ENCODE data around the gene ABCB8. TPM values are rescaled to one million over a fixed set of nuclear protein-coding genes. Genes with fewer than 3 reads are reported as not detected.

The ABCB8 gene
- total and polyA plus RNA-seq, 9 of the 15 experiments (the other 6 are each of a cell fraction or from before 2014, with no cell fraction given): 7.6 to 106 (median 36.3) TPM

DNA sequence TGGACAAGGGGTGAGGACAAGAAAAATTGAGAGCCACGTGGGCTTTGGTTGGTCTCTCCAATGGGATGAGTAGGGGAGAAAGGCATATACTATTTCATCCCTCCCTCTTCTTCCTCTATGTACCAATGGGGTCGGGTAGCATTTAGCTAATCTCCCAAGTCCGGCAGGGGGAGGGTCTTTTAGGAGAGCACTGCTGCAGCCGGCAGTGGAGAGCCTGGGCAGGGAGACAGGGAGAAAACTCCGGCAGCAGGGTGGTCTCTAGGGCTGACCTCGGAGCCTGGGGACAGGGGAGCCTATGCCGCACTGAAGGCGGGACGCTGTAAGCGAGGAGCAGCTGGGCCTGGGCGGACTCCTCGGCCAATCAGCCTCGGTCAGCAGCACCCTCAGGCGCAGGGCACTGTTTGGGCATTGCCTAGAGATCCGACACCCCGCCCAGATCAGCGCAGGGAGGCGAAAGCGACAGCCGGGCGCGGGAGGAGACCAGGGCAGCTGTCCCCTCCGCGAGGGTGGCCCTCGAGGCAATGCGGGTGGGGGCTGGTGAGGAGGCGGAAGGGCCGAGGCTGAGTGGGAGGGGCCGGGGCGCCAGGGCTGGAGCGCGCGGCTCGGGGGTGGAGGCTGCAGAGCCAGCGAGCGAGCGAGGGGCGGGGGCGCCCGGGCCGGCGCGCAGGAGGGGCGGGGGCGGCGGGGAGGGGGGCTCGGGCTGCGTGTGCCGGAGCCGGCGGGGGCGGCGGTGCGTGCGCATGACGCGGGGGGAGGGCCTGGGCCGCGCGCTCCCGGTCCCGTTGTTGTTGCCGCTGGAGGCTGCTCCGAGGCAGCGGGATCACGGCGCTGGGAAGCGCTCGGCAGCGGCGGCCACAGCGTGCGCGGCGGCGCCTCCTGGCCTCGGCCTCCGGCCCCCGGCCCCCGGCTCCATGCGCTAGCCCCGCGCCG, 57.7 kb downstream of the ABCB8 start, which contains the start of gene AGAP3 (continued):
- TF ChIP-seq, protein P1, sequence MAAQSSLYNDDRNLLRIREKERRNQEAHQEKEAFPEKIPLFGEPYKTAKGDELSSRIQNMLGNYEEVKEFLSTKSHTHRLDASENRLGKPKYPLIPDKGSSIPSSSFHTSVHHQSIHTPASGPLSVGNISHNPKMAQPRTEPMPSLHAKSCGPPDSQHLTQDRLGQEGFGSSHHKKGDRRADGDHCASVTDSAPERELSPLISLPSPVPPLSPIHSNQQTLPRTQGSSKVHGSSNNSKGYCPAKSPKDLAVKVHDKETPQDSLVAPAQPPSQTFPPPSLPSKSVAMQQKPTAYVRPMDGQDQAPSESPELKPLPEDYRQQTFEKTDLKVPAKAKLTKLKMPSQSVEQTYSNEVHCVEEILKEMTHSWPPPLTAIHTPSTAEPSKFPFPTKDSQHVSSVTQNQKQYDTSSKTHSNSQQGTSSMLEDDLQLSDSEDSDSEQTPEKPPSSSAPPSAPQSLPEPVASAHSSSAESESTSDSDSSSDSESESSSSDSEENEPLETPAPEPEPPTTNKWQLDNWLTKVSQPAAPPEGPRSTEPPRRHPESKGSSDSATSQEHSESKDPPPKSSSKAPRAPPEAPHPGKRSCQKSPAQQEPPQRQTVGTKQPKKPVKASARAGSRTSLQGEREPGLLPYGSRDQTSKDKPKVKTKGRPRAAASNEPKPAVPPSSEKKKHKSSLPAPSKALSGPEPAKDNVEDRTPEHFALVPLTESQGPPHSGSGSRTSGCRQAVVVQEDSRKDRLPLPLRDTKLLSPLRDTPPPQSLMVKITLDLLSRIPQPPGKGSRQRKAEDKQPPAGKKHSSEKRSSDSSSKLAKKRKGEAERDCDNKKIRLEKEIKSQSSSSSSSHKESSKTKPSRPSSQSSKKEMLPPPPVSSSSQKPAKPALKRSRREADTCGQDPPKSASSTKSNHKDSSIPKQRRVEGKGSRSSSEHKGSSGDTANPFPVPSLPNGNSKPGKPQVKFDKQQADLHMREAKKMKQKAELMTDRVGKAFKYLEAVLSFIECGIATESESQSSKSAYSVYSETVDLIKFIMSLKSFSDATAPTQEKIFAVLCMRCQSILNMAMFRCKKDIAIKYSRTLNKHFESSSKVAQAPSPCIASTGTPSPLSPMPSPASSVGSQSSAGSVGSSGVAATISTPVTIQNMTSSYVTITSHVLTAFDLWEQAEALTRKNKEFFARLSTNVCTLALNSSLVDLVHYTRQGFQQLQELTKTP (IDR thresholded peaks at IDR 0.05; ENCODE audit: low read depth in 1 of 2, partially characterized antibody in 2 of 2): peak in 1 of 2 experiments; percentile 13
- TF ChIP-seq, protein P2, sequence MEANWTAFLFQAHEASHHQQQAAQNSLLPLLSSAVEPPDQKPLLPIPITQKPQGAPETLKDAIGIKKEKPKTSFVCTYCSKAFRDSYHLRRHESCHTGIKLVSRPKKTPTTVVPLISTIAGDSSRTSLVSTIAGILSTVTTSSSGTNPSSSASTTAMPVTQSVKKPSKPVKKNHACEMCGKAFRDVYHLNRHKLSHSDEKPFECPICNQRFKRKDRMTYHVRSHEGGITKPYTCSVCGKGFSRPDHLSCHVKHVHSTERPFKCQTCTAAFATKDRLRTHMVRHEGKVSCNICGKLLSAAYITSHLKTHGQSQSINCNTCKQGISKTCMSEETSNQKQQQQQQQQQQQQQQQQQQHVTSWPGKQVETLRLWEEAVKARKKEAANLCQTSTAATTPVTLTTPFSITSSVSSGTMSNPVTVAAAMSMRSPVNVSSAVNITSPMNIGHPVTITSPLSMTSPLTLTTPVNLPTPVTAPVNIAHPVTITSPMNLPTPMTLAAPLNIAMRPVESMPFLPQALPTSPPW (CRISPR knock-in tag; IDR thresholded peaks at IDR 0.05): peak; percentile 97
- TF ChIP-seq EP300 (IDR thresholded peaks at IDR 0.05; ENCODE audit: low read length) (0 out of 2 replicates have a peak, but pooled peaks have one; percentile 7), E2F3 (CRISPR knock-in tag; IDR thresholded peaks at IDR 0.05) (peak; percentile 55), MBD2 (IDR thresholded peaks at IDR 0.05; ENCODE audit: borderline replicate concordance, low read depth) (peak; percentile 54; the same call in 1 of the 2 replicates), SPI1 (IDR thresholded peaks at IDR 0.05; ENCODE audit: borderline replicate concordance, low read depth, low read length) (0 out of 2 replicates have a peak, but pooled peaks have one; percentile 20), SIN3A (IDR thresholded peaks at IDR 0.05; ENCODE audit: borderline replicate concordance in 2 of 2, control insufficient read depth in 1 of 2, low read depth in 2 of 2, low read length in 2 of 2) (peak; percentile 33 to 90; a peak in 2 of 4 replicates), NFE2 (IDR thresholded peaks at IDR 0.05; ENCODE audit: low read depth) (0 out of 2 replicates have a peak, but pooled peaks have one; percentile 2), CBFB (CRISPR knock-in tag; IDR thresholded peaks at IDR 0.05) (0 out of 2 replicates have a peak, but pooled peaks have one; percentile 10), SMAD1 (IDR thresholded peaks at IDR 0.05; ENCODE audit: low read depth, low read length, partially characterized antibody) (peak; percentile 23), NR3C1 (CRISPR knock-in tag; IDR thresholded peaks at IDR 0.05) (no peak), LEF1 (IDR thresholded peaks at IDR 0.05) (0 out of 2 replicates have a peak, but pooled peaks have one; percentile 27)
- TF ChIP-seq, protein P3, sequence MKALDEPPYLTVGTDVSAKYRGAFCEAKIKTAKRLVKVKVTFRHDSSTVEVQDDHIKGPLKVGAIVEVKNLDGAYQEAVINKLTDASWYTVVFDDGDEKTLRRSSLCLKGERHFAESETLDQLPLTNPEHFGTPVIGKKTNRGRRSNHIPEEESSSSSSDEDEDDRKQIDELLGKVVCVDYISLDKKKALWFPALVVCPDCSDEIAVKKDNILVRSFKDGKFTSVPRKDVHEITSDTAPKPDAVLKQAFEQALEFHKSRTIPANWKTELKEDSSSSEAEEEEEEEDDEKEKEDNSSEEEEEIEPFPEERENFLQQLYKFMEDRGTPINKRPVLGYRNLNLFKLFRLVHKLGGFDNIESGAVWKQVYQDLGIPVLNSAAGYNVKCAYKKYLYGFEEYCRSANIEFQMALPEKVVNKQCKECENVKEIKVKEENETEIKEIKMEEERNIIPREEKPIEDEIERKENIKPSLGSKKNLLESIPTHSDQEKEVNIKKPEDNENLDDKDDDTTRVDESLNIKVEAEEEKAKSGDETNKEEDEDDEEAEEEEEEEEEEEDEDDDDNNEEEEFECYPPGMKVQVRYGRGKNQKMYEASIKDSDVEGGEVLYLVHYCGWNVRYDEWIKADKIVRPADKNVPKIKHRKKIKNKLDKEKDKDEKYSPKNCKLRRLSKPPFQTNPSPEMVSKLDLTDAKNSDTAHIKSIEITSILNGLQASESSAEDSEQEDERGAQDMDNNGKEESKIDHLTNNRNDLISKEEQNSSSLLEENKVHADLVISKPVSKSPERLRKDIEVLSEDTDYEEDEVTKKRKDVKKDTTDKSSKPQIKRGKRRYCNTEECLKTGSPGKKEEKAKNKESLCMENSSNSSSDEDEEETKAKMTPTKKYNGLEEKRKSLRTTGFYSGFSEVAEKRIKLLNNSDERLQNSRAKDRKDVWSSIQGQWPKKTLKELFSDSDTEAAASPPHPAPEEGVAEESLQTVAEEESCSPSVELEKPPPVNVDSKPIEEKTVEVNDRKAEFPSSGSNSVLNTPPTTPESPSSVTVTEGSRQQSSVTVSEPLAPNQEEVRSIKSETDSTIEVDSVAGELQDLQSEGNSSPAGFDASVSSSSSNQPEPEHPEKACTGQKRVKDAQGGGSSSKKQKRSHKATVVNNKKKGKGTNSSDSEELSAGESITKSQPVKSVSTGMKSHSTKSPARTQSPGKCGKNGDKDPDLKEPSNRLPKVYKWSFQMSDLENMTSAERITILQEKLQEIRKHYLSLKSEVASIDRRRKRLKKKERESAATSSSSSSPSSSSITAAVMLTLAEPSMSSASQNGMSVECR (CRISPR knock-in tag; IDR thresholded peaks at IDR 0.05): peak; percentile 91
- TF ChIP-seq, protein P4, sequence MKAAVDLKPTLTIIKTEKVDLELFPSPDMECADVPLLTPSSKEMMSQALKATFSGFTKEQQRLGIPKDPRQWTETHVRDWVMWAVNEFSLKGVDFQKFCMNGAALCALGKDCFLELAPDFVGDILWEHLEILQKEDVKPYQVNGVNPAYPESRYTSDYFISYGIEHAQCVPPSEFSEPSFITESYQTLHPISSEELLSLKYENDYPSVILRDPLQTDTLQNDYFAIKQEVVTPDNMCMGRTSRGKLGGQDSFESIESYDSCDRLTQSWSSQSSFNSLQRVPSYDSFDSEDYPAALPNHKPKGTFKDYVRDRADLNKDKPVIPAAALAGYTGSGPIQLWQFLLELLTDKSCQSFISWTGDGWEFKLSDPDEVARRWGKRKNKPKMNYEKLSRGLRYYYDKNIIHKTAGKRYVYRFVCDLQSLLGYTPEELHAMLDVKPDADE (conservative IDR thresholded peaks at IDR 0.05; ENCODE audit: control insufficient read depth, low read depth, low read length): peak; percentile 74; the same call in 1 of the 2 replicates

Measured in K562 (cell line).